Activated CD4-positive, alpha-beta T cell treated with anti-CD3 and anti-CD28 coated beads for 24 hours (primary cell): ENCODE data around the gene SLC9A3.
"Not testable (repeated sequence)": the region's sequence is repeated elsewhere in the genome, so short reads cannot be mapped to it uniquely, and the experiment has no call there.

Experiments
- DNase-seq, 2 donors: peaks; one replicate each; pipeline ENCODE4 v3.0.0-alpha.2; 2020; ENCODE audit warnings: low read depth in 2 of 2

SLC9A3 gene

DNA sequence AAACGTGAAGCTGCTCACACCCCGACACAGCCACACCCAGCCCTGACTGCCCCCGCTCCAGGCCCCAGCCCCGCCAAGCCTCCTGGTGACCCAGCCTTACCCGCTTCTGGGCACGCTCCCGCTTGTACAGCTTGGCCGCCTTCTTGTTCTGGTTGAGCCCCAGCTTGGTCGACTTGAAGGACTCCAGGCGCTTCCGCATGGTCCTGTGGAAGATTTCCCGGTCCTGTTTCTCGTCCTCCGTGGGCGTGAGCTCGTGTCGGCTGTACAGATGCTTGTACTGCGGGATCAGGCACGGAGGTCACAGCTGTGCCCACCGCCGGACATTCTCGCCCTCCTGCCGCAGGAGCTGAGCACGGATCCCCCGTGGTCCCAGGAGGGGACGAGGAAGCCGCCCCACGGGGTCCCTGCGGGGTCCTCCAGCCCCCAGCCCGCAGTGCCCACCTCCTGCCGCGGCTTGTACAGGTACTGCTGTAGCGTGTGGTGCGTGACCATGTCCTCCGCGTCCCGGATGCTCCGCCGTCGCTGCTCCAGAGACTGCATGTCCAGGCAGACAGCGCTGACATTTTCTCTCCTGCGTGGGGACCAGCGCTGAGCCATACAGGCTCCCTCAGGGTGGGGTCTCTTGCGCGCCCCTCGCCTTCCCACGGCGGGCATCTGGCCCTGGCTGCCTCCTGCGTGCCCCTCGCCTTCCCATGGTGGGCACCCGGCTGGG is 48.0 kb downstream of the SLC9A3 start:
- DNase-seq = no peak

DNA sequence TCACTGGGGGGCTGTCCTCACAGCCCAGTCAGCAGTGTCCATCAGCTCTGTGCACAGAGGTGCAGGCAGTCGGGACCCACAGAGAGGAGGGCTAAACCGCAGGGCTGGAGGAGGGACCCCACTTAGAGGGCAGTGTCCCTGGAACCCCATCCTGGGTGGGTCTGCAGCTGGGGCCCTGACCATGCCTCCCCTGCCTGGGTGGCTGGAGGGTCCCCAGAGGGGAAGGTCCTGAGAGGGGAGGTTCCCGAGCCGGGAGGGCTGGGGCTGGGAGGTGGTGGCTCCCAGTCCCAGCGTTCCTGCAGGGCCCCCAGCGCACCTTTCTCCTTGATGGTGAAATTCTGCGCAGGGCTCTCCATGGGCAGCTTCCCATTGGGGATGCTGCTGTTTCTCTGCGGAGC is 48.5 kb downstream of the SLC9A3 start:
- DNase-seq = no peak

GRCh38 chr5:474840-475661 is 49.2 kb downstream of the SLC9A3 start:
- no peak for DNase-seq

- not testable (repeated sequence) for DNase-seq
Measured at GRCh38 chr5:474232-474839, 49.9 kb downstream of the SLC9A3 start.

DNA sequence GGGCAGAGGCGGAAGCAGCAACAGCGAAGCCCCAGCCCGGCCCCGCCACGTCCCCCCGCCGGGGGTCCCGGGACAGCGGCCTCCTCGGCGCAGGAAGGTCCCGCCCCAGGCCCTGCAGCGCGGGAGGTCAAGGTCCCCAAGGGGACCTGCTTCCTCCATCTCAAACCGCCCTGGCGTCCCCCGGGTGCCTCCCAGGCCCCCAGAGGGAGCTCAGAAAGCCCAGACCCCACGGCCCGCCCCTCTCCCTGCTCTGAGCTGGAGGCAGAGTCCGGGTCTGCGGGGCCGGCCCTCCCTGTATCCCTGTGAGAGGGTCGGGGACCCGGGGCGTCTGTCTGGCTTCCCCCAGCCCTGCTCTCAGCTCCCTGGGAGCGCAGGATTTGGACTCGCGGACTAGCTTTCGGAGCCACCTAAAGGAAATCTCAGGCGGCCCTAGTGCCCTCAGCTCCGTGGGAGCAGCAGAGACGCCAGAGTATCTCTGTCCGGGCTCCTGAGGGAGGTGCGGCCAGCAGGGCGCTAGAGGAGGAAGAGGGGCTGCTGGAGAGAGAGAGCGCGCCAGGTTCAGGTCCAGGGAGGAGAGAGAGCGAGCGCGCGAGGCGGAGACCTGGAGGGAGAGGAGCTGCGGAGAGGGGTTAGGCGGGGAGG is 50.6 kb downstream of the SLC9A3 start:
- DNase-seq = no peak

- DNase-seq = peak; percentile 83 to 85
Measured at GRCh38 chr5:472656-473550, 51.3 kb downstream of the SLC9A3 start.

DNA sequence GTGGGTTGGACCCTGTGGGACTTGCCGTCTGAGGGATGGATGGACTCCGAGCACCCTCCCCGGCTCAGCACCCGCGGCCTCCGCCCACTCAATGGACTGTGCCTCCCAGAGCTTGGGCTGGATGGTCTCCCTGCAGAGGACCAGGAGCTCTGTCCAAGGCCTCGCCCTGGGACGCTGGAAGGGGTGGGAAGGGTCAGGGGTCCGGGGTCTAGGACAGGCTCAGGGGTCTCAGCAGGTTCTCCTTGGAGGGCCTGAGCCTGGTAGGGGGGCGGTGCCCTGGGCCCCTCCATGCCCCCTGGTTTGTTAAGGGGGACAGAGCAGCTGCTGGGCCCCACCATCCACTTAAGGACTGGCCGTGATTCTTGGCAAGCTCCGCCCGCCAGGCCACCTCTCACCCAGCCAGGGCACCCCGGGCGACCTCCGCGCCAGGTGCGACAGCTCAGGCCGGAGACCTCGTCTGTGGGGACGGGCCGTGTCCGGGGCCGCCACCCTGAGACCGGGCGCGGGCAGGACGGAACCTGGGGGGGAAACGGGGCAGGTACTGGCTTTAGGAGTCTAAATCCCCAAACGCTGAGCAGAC is 52.1 kb downstream of the SLC9A3 start:
- DNase-seq = no peak

DNA sequence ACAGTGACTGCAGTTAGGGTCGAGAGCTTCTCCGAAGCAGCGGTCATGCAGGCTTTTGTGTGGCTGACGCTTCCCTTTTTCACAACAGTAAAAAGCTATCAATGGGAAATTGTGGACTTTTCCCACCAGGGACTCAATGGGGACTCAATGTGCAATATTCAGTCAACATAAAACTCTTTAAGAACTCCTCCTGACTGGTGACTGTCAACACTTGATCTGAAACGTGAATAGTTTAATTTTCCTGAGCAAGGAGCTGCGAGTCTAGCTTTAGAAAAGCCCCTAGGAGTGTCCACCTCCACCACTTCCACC is 52.5 kb downstream of the SLC9A3 start:
- no peak for DNase-seq

- no peak for DNase-seq
Measured at GRCh38 chr5:470961-471749, 53.1 kb downstream of the SLC9A3 start.

DNA sequence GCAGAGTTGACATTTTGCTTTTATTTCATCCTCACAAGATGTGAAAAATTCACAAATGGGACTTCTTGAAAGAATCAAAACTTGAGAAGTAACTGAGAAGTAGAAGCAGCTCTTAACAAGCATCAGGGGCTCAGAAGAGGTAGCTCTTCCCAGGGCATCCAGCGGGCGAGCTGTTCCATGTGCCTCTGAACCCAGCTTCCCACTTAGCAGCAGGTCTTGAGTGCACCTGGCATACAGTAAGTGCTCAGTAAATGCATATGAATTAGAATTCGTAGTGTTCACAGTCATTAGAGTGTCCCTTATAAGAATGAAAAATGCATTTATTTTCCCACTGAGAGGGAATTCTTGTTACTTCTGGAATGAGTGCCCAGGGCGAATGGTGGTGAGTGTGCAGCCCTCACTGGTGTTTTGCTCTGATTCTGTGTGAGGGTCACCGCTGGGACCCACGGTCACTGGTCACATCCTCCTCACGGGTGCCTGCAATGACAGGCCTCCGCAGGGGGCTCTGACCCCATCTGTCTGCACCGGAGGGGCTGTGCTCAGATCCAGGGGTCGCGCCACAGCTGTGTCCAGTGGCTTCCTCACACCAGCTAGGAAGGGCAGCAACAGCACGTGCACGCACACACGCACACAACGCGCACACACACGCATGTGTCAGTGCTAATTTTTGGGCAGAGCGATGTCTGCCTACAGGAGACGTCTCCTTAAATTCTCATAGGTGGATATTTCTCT is 54.3 kb downstream of the SLC9A3 start:
- no peak for DNase-seq

GRCh38 chr5:468401-468800 is 55.8 kb downstream of the SLC9A3 start:
- no peak for DNase-seq

GRCh38 chr5:466661-467310 is 57.5 kb downstream of the SLC9A3 start:
- DNase-seq = no peak

- no peak for DNase-seq
Measured at GRCh38 chr5:465591-466403, 58.5 kb downstream of the SLC9A3 start.

DNA sequence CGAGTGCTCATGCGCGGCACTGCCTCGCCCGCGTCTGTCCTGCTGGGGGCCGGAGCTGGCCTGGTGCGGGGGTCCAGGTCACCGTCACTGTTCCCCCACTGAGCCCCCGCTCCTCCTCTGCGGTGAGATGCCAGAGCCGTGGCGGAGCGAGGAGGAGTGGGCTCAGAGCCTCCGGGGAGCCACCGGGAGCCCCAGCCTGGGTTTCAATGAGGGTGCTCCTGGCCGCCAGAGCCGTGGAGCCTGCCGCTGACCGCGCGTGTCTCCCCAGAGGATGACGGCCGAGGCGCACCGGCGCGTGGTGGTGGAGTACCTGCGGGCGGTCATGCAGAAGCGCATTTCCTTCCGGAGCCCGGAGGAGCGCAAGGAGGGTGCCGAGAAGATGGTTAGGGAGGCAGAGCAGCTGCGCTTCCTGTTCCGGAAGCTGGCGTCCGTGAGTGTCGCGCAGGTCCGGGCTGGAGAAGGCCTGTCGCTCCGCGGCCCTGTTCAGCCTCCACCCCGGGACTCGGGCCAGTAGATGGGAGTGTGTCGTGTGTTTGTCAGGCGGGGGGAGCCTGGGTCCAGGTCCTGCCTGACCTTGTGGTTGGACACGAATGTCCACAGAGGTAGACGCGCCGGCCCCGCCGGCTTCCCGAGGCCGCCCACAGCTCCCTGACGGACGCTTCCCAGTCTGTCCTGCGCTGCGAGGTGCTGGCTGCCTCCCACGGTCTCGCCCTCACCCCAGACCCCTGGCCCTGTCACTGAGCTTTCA is 59.2 kb downstream of the SLC9A3 start:
- no peak for DNase-seq

- DNase-seq = no peak
Measured at GRCh38 chr5:464446-464842, 59.8 kb downstream of the SLC9A3 start.

- DNase-seq = peak; percentile 55 to 59
Measured at GRCh38 chr5:463952-464351, 60.3 kb downstream of the SLC9A3 start.

DNA sequence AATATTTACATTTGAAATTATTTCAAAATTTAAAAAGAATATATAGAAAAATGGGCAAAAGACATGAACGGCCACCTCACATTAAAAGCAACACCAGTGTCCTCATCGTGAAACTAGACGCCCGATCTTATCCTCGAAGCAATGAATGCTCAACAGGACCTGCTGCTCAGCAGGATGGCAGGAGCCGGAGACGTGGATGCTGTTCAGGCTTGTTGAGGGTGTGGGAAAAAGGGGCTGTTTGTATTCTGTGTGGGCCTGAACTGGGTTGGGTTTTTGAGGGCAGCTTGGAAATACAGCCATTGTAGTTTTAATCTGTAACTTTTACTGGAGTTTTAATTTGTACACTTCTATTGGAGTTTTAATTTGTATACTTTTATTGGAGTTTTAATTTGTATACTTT is 60.9 kb downstream of the SLC9A3 start:
- no peak for DNase-seq
